ENCODE data around the gene JARID2.
"Not testable (repeated sequence)": the region's sequence is repeated elsewhere in the genome, so short reads cannot be mapped to it uniquely, and the experiment has no call there.

Gene JARID2

DNA sequence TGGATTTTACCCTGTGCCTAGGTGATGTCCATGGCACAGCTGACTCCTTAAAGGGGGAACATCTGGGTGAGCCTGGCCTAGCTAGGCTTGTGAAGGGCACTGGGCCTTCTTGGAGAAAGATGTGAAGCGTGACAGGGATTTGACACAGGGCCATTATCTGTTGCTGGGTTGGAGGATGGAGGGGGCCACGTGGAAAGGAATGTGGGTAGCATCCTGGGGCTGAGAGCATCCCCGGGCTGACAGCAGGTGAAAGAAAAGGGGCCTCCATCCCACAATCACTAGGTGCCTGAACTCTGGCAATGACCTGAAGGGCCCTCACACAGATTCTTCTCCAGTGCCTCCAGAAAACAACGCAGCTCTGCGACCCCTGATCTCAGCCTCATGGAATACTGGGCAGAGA lies 292.2 kb downstream of the JARID2 start:
- H3K36me3 ChIP-seq (ENCODE audit: control insufficient read depth, insufficient read depth, low read length) = no peaks in the 10 kb centered on the region
- H3K79me2 ChIP-seq = peaks cover 2% of the 10 kb centered on the region
- H3K4me3 ChIP-seq (ENCODE audit: low read depth, low read length) = no peak overlapping the region
- no peaks in the 10 kb centered on the region for H3K27me3 ChIP-seq (ENCODE audit: control insufficient read depth, insufficient read depth, low read length)
- TF ChIP-seq, protein P1, sequence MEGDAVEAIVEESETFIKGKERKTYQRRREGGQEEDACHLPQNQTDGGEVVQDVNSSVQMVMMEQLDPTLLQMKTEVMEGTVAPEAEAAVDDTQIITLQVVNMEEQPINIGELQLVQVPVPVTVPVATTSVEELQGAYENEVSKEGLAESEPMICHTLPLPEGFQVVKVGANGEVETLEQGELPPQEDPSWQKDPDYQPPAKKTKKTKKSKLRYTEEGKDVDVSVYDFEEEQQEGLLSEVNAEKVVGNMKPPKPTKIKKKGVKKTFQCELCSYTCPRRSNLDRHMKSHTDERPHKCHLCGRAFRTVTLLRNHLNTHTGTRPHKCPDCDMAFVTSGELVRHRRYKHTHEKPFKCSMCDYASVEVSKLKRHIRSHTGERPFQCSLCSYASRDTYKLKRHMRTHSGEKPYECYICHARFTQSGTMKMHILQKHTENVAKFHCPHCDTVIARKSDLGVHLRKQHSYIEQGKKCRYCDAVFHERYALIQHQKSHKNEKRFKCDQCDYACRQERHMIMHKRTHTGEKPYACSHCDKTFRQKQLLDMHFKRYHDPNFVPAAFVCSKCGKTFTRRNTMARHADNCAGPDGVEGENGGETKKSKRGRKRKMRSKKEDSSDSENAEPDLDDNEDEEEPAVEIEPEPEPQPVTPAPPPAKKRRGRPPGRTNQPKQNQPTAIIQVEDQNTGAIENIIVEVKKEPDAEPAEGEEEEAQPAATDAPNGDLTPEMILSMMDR (IDR thresholded peaks at IDR 0.05) = no peak
- no peak overlapping the region for H3K4me2 ChIP-seq (ENCODE audit: low read length)
- H3K4me1 ChIP-seq = no peaks in the 10 kb centered on the region
- H3K9ac ChIP-seq = no peak overlapping the region
- H3K9me3 ChIP-seq (ENCODE audit: control insufficient read depth, low read length) = no peaks in the 10 kb centered on the region
- no peak overlapping the region for H2AFZ ChIP-seq
- no peak overlapping the region for H3K27ac ChIP-seq

DNA sequence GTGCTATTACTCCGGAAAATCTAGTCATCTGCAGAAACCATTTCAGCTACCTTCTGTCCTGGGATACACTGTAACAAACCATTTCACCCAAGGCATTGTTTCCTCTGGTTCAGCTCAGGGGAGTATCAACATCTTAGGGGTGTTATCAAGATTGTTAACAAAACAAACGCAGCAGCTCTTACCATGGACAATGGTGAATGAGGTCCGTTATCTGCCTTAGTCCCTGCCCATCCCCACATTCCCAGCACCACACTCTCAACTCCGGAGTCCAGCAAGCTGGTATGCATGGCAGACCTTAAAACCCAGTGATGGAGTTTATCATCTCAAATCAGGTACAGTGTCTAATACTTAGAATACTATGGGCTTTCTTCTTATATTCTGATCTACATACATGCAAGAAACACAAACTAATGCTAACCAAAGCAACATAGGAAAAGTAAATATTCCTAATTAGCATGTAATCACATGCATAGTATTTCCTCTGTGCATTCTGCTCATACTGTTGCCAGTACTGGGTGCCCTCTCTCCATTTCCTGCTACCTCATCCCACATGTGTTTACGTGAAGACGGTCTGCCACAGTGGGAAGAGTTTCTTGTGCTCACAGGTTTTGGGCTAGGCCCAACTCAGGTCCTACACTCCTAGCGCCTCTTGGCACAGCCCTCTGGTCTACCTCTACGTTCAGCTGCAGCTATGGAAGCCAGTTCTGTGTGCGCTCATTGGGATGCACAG lies 293.1 kb downstream of the JARID2 start:
- Histone ChIP-seq H3K4me2 (ENCODE audit: low read length) (no peak overlapping the region), H3K79me2 (peaks cover 6% of the 10 kb centered on the region), H3K27me3 (ENCODE audit: control insufficient read depth, insufficient read depth, low read length) (no peaks in the 10 kb centered on the region), H3K9me3 (ENCODE audit: control insufficient read depth, low read length) (no peaks in the 10 kb centered on the region), H3K27ac (no peak overlapping the region), H3K36me3 (ENCODE audit: control insufficient read depth, insufficient read depth, low read length) (no peaks in the 10 kb centered on the region), H2AFZ (no peak overlapping the region), H3K4me1 (no peaks in the 10 kb centered on the region), H3K9ac (no peak overlapping the region), H3K4me3 (ENCODE audit: low read depth, low read length) (no peak overlapping the region)
- TF ChIP-seq, protein P1 (IDR thresholded peaks at IDR 0.05) = no peak

GRCh38 chr6:15539722-15540270 lies 293.9 kb downstream of the JARID2 start:
- H3K9ac ChIP-seq = no peak overlapping the region
- H3K4me1 ChIP-seq = no peaks in the 10 kb centered on the region
- no peaks in the 10 kb centered on the region for H3K9me3 ChIP-seq (ENCODE audit: control insufficient read depth, low read length)

DNA sequence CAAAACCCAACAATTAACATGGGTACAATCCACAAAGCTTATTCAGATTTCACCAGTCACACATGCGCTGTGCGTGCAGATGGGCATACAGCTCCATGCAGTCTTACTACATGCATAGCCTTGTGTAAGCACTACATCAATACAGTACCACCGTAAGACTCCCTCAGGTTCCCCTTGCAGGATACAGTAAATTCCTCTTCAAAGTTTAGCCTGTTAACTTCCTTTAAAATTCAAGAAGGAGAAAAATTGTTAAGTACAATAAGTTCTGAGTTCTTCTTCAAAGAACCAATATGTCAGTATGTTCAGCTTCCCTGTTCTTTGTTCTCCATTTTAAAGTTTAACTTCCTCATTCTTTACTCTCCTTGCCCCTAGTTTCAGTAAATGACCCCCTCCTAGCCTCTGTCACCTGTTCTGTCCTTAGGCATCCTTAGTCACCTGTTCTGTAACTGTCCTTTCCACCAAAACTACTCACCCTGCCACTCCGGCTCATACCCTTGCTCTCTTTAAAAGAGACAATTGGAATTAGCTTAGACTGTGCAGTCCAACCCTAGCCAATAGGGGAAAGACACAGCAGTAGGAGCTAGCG lies 297.6 kb downstream of the JARID2 start:
- H3K79me2 ChIP-seq = peaks cover 14% of the 10 kb centered on the region
- not testable (repeated sequence) for H3K36me3 ChIP-seq (ENCODE audit: control insufficient read depth, insufficient read depth, low read length); H2AFZ ChIP-seq; H3K4me2 ChIP-seq (ENCODE audit: low read length); H3K4me3 ChIP-seq (ENCODE audit: low read depth, low read length); H3K9me3 ChIP-seq (ENCODE audit: control insufficient read depth, low read length); H3K27me3 ChIP-seq (ENCODE audit: control insufficient read depth, insufficient read depth, low read length); H3K27ac ChIP-seq; H3K9ac ChIP-seq; H3K4me1 ChIP-seq

More at GRCh38 chr6:15539722-15540270, 293.9 kb downstream of the JARID2 start:
- Histone ChIP-seq H3K36me3 (ENCODE audit: control insufficient read depth, insufficient read depth, low read length) (no peaks in the 10 kb centered on the region), H3K27ac (no peak overlapping the region), H3K27me3 (ENCODE audit: control insufficient read depth, insufficient read depth, low read length) (no peaks in the 10 kb centered on the region), H3K79me2 (peaks cover 7% of the 10 kb centered on the region), H3K4me2 (ENCODE audit: low read length) (no peak overlapping the region), H3K4me3 (ENCODE audit: low read depth, low read length) (no peak overlapping the region), H2AFZ (no peak overlapping the region)
- TF ChIP-seq, protein P1 (IDR thresholded peaks at IDR 0.05) = no peak

DNA sequence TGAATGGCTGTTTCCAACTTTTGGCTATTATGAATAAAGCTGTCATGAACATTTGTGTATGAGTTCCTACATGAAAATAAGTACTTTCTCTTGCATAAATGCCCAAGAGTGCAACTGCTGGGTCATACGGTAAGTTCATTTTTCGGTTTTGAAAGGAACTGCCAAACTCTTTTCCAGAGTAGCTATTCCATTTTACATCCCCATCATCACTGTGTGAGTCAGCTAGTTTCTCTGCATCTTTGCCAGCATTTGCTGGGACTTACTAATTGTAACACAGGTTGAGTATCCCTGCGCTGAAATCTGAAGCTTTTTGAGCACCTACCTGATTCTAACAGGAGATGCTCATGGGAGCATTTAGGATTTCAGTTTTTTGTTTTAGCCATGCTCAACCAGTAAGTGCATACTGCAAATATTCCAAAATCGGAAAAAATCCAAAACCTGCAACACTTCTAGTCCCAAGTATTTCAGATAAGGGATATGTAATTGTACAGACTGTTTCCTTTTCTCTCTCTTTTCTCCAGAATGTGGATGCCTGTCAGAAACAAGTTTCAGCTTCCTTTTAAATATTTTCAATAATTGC lies 298.5 kb downstream of the JARID2 start:
- no peak overlapping the region for H3K27ac ChIP-seq

More for the DNA sequence above, 298.5 kb downstream of the JARID2 start:
- Histone ChIP-seq H3K4me3 (ENCODE audit: low read depth, low read length) (no peak overlapping the region), H3K79me2 (peaks cover 15% of the 10 kb centered on the region), H2AFZ (no peak overlapping the region), H3K4me2 (ENCODE audit: low read length) (no peak overlapping the region), H3K36me3 (ENCODE audit: control insufficient read depth, insufficient read depth, low read length) (no peaks in the 10 kb centered on the region), H3K4me1 (no peaks in the 10 kb centered on the region), H3K9ac (no peak overlapping the region), H3K27me3 (ENCODE audit: control insufficient read depth, insufficient read depth, low read length) (no peaks in the 10 kb centered on the region), H3K9me3 (ENCODE audit: control insufficient read depth, low read length) (no peaks in the 10 kb centered on the region)
- TF ChIP-seq, protein P1 (IDR thresholded peaks at IDR 0.05) = no peak

All from parathyroid adenoma (tissue), 2 donors.